GM10248 (cell line): ENCODE results near the gene RAB11FIP2.

Experiments used
- CTCF ChIA-PET: fragments of 300-600 bp; sonication (Branson Sonifier 250); formaldehyde crosslinking; extraction: SDS; loops from one replicate; lab custom pipeline; 2021; ENCODE audit warnings: antibody characterized with exemption; lab: Yijun Ruan, JAX
- POLR2A ChIA-PET: fragments of 350-650 bp; sonication (Branson Sonifier 250); formaldehyde crosslinking; extraction: SDS; loops from one replicate; lab custom pipeline; 2020; ENCODE audit warnings: antibody characterized with exemption; lab: Yijun Ruan, JAX
- DNase-seq: peaks from one replicate; pipeline ENCODE4 v3.0.0; 2012; ENCODE audit errors: extremely low spot score
- CTCF ChIP-seq: IDR thresholded peaks from 2 replicates; pipeline ENCODE4 v1.5.1; 2012; ENCODE audit warnings: mild to moderate bottlenecking, low read depth; ENCODE audit errors: extremely low read depth, missing control alignments, control extremely low read depth

Gene RAB11FIP2

DNA sequence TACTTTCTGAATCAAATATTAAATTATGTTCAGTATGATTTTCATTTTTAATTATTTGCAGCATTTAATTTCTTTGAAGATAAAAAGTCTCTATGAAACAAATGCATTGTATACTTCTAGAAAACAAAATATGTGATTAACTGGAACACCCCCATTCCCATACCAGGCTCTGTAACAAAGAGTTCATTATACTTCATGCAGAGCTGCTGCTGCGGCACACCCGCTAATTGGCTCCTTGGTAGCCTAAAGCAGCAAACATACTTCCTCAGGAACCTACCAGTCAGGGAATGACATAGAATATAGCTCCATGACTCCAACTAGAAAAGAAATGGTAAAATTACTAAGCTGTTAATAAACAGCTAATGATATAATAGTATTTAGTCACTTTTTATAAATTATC, 19.3 kb downstream of the RAB11FIP2 start:
- ChIA-PET CTCF (interaction anchor here (0.7 to 1.0 kb wide), 3 partner anchors 9 to 79 kb away, joined by 3 read pairs; no protein-coding TSS in a partner anchor), POLR2A (no interaction called here)
- no peak for DNase-seq
- TF ChIP-seq CTCF, result no peak

- no peak for TF ChIP-seq CTCF
- CTCF ChIA-PET, result interaction anchor here (0.7 to 1.0 kb wide), 2 partner anchors 9 to 15 kb away, joined by 3 read pairs; no protein-coding TSS in a partner anchor
- no peak for DNase-seq
- POLR2A ChIA-PET, result no interaction called here
Measured at GRCh38 chr10:118026936-118027335, 19.8 kb downstream of the RAB11FIP2 start.

- ChIA-PET CTCF (no interaction called here), POLR2A (no interaction called here)
- TF ChIP-seq CTCF, result no peak
- DNase-seq, result no peak
Measured at GRCh38 chr10:118020365-118020764, 26.4 kb downstream of the RAB11FIP2 start.

DNA sequence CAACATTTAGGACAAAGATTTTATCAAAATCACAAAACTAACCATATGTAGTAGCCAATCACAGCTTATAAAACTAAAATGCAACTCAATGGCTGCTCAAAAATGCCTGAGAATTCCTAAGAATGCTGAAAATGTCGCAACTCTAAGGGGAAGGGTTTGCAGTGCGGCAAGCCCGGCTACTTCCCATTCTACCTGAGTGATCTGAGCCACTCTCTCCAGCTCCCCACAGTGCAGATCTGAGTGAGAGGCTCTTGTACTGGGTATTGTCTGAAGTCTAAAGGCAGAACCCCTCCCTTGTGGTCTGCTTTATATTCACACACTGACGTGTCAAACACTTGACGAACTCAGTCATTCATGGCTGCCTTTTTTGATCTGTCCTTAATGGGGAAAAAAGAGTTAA, 28.9 kb downstream of the RAB11FIP2 start:
- CTCF ChIA-PET, result no interaction called here

GRCh38 chr10:118017071-118017740, 29.5 kb downstream of the RAB11FIP2 start:
- no peak for TF ChIP-seq CTCF
- POLR2A ChIA-PET, result no interaction called here
- CTCF ChIA-PET, result no interaction called here
- no peak for DNase-seq

More for the DNA sequence above, 28.9 kb downstream of the RAB11FIP2 start:
- TF ChIP-seq CTCF, result no peak
- DNase-seq, result no peak
- POLR2A ChIA-PET, result no interaction called here

DNA sequence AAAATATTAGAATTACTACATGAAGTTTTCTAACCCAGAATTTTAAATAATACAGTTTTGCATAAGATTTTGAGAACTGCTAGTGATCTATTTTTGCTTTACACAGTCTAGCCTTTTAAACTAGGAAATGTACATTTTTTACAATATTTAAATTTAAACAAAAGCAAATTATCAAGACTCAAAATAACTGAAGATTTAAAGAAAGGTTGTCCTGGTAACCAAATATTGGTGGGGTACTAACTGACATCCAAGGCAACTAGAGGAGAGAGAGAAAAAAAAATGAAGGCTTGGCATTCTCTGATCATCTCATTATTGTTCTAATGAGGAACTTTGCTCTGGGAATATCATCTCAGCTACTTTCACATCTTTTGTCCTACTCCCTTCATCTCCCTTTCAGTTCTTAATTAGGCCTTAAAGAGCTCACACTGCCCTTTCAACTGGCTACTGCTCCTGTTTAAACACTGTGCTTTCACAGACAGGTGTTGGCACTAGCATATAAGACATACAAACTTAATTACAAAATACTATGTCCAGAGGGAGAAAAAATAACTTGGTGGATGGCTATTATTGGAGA, 33.7 kb downstream of the RAB11FIP2 start:
- POLR2A ChIA-PET, result no interaction called here
- DNase-seq, result no peak
- no peak for TF ChIP-seq CTCF
- CTCF ChIA-PET, result interaction anchor here (1.6 kb wide), 1 partner anchor 53 kb away, joined by 3 read pairs; no protein-coding TSS in a partner anchor
